Measurements from ENCODE around the gene KCNMB2. TPM values are rescaled to one million over a fixed set of nuclear protein-coding genes. Genes with fewer than 3 reads are reported as not detected.

The KCNMB2 gene
- polyA plus RNA-seq, 1 donor, result 13.1 TPM

DNA sequence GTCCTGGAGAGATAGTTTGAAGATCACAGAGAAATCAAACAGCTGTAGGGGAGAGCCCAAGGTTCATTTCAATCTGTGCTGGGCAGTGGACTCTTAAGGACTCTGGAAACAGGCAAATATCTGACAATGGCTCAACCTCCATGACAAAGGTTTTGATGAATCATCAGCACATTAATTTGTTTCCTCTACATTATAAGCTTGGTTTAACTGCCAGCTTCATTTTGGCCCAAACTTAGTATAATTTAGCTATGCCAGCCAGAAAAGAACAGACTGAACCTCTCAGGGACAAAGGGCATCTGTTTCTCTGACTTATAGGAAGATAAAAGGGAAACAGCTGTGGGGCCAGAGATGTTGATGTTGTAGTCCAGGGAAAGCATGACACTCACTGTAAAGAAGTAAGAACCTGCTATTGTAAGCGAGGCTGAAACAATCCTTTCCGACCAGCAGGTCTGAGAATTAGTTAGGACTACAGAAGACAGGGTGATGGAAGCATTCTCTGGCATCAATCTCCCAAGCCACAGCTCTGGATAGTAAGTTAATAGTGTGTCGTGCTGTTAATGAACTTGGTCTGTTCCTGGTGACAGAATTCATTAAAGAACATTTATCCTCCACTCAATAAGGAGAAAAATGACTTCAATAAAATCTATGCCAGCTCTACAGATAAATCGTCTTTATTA lies 110.1 kb downstream of the KCNMB2 start:
- DNase-seq (ENCODE audit: low read depth), result no peak

DNA sequence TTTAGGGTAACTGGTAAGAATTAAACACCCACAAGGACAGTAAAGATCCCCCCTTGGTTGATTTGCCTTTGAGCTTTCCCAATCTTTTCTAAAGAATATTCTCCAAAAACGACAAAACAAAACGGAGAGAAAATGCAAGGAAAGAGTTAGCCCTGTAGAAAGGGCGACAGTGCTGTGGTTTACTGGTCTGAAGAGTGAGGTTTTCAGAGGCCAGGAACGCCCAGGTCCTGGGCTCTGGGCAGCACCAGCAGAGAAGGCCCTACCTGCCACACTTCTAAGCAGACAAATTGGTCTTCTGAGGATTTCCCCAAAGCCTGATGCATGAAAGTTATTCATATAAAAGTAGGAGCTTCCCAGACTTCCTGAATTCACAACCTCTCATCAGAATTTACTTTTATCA lies 119.3 kb downstream of the KCNMB2 start:
- DNase-seq (ENCODE audit: low read depth), result no peak

DNA sequence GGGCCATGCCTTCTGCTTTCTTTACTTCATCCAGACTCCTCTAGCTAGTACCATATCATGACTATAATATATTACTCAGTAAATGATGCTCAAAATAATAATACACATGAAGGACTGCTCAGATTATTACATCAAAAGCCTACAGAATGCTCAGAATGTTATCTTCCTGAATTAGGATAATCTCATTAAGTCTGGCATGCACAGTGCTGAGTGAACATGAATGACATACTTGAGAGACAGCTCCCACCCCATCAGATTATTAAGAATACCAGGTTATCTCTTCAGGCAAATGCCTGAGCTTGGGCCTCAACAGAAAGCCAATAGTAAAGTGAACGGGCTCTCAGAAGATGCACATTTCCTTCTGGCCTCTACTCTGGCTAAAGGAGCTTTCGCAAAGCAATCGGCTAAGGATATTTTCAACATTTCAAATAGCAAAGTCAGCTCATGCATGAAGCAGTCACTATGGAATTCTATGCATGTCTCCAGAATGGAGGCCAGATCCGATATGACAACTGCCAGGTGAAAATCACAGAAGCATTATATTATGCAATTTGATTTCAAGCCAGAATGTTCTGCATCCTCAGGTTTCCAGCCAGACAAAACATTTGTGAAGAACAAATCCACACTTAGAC lies 122.6 kb downstream of the KCNMB2 start:
- no peak for DNase-seq (ENCODE audit: low read depth)

DNA sequence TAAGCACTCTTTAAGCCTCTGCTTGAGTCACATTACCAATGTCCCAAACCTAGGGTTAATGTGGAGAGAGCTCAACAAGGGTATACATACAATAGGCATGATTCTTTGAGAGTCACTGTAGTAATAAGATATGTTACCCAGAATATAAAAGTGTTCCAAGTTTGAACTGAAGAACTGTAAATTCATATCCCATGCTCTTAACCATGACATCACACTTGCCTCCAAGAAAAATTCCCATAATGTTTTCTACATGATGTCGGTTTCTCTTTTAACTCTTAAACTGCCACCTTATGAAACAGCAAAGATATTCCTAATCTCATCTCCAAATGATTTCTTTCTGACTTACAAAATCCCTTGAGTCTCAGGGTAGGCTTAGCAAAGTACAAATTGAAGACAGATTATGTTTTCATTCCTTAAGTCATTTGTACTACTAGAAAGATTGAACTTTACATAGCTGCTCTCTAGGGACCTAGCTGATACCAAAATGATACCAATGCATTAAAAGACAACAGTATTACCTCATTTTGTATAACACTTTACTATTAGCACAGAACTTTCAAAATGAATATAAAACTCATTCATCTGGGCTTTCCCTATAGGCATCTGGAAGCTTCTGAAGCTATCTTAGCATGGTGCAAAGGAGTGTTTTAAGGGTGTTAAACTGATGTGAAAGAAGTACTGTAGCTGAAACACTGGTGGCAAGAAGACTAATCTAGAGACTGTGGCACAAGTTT lies 127.1 kb downstream of the KCNMB2 start:
- DNase-seq (ENCODE audit: low read depth), result no peak

DNA sequence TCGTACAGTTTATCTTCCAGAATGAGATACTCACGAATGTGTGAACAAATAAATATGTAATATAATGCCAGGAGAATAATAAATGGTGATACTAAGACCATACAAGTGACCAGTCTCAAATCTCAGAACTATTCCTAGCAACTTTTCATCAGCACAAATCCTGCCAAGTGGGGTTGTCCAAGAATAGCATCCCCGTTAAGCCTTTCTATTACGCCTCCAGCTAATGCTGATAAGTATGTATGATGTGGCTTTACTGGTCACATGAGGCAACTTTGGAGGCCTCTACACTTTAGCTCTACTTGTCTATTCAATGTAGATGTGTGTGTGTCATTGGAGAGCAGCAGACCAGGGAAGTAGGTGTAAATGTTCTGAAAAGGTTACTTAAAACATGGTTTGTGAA lies 129.5 kb downstream of the KCNMB2 start:
- DNase-seq (ENCODE audit: low read depth), result no peak

DNA sequence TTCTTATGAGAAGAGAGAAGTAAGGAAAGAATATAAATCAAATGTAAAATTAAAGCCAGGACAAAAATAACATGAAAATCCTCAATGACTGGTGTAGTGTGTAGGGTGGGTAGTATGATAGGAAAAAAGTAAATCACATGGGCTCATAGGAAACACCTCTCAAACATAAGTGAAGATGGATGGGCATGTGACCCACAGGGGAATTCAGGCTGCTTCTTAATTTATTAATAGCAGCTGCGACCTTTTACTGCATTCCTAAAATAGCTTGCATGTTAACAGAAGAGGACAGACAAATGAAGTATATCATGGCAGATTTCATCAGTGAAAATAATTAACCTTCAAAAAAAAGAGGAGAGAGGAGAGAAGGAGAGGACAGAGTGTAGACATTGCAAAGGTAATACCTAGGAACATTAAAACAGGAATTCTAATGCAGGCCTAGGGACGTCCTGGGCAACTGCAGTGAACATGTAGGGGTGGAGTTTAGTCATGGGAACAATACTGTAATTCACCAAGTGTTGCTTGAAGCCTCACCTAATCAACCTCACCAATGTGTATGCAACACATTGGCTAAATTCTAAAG lies 132.9 kb downstream of the KCNMB2 start:
- no peak for DNase-seq (ENCODE audit: low read depth)

DNA sequence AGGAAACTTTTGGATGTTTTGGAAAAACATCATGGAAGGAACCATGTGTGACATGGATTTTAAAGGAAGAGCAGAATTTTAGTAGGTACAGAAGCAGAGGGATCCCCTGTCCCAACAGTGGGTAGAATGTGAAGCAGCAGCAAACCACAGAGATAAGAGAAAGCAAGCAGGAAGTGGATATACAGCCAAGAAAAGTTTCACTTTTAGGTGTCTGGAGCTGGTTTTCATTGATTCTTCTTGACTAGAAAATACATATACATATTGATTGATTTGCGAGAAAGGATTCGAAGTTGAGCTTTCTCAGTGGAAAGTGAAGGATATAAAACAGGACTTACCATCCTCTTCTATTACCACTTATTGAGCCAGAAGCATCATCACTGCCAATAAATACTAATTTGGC lies 133.5 kb downstream of the KCNMB2 start:
- DNase-seq (ENCODE audit: low read depth), result no peak

DNA sequence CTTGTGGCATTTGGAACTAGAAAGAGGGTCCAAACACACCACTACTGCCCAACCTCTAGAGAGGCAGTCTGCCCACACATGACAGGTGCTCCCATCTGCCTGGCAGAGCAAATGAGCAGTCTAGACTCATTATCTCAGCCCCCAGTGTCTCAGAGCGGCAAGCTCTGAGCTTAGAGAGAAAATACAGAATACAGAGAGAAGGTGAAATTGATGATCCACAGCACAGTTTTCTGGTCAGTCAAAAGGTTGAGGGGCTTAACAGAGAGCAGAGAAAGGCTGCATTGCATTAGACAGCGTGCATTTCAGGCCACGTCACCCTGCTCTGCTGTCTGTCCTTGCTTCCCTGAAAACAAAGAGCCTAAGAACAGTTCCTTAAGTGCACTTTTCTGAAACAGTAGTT lies 135.1 kb downstream of the KCNMB2 start:
- no peak for DNase-seq (ENCODE audit: low read depth)

DNA sequence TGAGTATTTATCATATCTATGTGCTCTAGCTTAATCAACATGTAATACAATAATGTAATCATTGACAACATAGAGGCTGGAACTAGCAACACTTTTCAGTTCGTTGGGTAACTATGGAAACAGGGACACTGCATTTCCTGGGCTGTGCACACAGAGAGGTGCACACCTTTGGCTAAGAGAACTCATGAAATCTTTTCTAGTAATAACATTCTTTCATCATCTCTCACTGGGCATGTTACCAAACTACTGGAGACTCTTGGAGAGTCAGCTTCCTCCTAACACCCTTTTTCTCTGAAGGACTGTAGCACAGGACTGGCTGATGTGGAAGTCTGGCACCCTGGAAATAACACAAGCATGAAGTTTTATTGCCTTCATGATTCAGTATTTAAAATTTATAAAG lies 135.6 kb downstream of the KCNMB2 start:
- no peak for DNase-seq (ENCODE audit: low read depth)

DNA sequence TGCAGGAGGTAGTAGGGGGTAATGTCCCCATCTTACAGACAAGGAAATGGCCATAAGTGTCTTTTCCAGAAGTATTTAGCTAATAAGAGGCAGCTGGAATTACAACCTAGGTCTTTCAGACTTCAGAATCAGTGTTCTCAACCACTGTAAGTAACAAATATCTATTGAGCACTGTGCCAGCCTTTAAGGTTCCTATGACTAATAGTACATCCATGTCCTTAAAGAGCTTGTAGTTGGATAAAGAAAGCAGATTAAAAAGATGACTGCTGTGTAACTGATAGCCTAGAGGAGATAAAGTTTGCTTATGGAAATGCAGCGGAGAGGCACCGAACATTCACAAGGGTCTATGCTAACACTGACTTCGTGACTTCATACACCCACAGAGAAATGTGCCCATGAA lies 136.0 kb downstream of the KCNMB2 start:
- DNase-seq (ENCODE audit: low read depth), result no peak

DNA sequence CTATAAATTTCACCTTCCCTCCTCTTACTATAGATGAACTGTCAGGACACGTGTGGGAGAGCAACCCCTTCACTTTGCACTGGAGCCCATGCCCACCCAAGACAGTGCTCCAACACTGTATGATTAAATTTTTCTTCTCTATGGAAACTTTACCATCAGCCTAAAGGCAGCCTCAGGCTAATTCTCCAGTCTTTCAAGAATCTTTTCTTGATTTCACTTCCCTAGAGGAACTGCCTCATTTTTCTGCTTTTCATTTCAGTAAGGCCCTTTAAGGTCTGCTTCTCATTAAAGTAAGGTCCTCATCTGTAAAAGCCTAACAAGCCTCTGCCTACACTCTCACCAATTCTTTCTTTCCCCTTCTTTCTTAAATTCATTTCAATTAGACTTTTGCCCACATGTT lies 137.3 kb downstream of the KCNMB2 start:
- DNase-seq (ENCODE audit: low read depth), result no peak

DNA sequence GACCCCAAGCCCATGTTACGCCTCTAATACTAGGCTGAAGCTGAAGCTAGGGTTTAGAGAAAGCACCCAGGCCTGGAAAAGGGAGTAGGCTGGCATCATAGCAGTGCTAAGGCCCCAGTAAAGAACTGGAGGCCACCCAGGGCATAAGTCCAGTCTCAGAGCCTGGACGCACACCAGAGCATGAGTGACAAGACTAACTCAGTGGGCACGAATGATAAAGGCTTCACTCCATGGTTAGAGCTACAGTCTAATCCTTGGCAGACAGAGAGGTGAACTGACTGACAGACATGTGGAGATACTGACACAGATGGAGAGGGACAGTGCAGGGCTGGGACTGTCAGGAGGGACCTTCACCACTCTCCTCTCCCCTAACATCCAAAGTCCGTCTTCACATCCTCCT lies 139.8 kb downstream of the KCNMB2 start:
- DNase-seq (ENCODE audit: low read depth), result no peak

DNA sequence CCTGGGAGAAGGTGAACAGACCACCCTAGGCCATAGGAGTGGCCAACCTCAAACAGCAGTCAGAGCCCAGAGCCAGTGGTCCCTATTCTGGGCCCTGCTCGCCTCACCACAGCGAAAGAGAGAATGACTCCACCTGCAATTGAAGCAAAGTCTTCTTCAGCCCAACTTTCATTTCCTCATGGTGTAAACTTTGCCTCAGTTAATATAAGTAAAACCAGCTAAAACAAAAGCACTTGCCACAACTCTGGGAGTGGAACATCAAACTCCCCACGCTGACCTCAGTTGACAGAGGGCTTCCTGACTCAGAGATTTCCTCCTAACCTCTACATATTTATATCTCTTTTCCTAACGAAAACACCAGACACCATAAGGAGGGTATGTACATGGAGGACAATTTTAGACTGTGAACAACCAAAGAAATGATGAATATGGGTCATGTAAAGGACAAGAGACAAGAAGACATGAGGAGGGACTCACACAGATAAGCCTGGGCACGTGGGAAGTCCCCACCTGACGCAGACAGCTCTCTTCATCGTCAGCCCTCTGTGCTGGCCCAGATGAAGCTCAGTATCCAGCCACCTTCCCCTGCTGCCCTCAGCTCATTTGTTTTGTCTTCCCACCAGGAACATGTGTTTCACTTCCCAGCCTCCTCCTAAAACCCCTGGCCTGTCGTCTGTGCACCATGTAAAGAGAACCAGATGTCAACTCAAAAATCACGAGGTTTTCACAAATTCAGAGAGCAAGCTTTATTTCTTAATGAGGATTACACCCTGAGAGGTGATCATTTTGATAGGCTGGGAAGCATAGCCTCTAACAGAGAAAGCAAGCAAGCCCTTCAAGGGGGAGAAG lies 140.9 kb downstream of the KCNMB2 start:
- no peak for DNase-seq (ENCODE audit: low read depth)

DNA sequence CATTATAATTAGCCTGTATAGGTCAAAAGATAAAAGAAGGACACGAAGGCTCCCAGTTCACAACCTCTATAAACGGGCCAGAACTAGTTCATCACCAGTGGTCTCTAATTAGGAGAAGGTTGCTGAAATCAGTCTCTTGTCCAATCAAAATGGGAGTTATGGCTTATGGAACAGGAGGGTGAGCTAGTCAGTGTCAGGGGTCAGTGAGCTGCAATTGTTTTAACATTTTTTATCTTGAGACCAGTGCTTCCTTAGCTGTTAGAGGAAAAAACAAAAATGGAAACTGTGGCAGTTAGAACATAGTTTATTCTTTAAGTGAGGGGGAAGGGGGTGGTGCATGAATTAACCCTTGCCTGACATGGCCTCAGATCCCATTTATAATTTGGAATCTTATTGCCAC lies 141.7 kb downstream of the KCNMB2 start:
- no peak for DNase-seq (ENCODE audit: low read depth)

DNA sequence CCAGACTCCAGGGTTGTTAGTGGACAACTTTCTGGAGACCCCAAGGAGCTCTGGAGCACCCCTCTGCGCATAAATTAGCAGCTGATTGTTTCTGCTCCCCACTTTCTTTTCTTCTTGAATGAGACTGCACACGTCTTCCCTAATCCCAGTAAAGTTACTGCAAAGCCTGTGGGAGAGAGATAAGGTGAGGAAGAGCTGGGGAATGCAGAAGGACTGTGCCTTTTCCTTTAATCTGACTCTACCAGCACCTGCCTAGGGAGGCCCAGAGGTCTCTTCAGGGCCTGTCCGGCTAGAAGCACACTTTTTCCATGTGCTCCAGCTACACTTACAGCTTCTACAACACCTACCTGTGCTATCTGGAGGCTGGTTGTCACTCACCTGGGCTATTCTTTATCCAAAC lies 143.8 kb downstream of the KCNMB2 start:
- no peak for DNase-seq (ENCODE audit: low read depth)

DNA sequence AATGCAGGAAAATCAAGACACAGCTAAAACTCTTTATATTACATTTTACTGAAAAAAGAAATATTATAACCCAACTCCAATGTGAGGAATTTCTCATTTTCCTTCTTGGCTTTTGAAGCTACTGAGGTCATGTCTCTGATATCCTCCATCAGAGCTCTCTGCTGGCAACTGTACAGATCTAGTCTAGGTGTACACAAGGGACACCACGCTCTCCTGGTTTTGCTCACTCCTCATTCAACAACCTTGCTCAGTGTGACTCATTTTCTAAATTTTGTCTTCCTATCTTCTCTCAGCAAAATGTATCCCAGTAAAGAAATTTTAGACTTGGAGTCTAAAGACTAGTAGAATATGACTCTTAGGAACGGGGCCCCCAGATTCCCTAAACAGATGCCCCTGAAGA lies 144.3 kb downstream of the KCNMB2 start:
- no peak for DNase-seq (ENCODE audit: low read depth)

DNA sequence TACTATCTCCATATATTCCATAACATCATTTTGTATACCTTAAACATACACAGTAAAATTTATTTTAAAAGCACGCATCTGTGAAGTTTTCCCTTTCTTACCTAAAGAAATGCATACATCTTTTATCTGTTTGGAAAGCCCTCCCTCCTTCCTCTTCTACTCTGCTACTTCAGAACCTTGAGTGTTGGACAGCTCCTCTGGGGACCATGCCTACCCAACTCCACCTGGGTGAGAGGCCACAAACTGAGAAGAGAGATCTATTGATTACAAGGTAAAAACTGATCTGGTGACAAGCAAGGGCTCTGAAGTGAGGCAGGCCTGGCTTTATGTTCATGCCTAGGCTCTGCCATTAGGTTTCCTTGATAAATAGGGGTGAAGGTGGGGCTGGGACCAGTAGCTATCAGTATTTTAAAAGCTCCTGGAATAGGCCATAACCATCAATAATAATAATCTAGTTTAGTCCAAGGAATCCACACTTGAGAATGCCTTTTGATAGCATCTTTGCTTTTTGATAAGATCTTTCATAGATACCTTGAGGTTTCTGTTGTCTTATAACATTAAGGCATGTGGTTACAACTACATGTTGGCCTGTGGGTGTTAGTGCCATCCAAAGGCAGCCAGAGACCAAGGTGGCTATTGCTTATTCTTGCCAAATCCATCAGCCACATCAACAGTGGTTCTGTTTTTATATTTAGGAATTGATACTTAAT lies 148.8 kb downstream of the KCNMB2 start:
- no peak for DNase-seq (ENCODE audit: low read depth)

DNA sequence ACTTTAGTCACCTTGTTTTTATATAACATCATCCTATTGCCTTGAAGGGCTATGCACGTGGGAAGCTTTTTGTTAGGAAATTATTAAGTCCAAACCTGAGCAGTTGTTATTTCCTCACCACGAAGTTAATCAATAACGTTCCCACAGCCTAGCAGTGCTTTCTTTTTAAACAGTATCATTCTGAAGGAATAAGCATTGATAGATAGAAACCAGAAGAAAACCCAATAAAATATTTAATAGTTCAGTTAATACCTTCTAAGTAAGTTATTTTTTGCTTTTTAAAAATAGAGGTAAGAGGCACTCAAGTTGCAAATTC lies 149.3 kb downstream of the KCNMB2 start:
- no peak for DNase-seq (ENCODE audit: low read depth)

DNA sequence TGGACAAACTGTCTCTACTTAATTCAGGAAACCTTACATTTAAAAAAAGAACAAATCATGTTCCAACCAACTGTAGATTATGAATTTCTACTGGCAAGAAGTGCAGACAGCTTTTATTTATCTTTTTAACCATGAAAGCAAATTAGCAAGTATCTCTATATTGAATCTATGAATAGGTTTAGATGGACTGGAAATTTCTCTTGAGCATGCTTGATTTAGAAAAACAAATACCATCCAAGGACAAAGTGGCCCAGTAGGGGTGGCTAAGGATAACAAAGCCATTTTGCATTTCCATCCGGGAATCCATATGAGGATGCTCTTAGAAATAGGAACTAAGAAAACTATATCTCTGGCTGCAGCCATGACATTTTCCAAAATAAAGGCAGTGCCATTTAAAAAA lies 150.6 kb downstream of the KCNMB2 start:
- no peak for DNase-seq (ENCODE audit: low read depth)

DNA sequence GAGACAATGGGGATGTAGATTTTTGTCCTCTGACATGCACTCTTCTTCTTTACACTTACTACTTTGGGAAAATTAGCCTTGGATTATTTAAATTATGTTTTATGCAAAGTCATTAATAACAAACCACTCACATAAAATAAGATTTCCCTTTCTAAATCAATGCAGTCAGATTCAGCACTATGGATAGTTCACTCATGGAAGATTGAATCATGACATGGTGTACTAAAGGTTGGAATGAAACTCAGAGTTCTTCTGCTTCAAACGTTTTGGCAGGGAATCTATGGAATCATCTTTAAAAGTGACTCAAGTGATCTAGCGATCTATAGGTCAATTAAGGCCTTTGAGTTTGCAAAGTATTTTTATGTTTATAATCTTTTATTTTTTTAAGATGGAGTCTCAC lies 154.3 kb downstream of the KCNMB2 start:
- no peak for DNase-seq (ENCODE audit: low read depth)

DNA sequence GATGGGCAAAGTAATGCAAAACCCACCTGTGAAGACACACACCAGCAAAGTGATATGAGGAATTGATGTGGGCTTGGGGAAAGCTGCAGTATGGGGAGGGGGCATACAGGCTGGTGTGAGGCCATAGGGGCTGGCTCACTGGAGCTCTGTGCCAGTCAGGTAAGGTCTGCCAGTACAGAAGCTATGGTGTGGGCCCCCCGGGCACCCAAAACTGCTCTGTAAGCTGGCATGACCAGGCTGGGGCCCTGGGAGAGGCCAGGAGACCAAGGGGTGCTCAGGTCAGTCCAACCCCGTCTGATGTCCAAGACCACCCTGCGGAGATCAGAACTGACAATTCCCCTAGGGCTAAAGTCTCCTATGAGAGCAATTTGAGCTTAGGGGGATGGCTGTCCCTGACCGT lies 163.1 kb downstream of the KCNMB2 start:
- no peak for DNase-seq (ENCODE audit: low read depth)
